ENCODE results near the gene STXBP2.
A peak's percentile ranks its signal among the peaks of the same experiment; 100 is the strongest.

Gene STXBP2

DNA sequence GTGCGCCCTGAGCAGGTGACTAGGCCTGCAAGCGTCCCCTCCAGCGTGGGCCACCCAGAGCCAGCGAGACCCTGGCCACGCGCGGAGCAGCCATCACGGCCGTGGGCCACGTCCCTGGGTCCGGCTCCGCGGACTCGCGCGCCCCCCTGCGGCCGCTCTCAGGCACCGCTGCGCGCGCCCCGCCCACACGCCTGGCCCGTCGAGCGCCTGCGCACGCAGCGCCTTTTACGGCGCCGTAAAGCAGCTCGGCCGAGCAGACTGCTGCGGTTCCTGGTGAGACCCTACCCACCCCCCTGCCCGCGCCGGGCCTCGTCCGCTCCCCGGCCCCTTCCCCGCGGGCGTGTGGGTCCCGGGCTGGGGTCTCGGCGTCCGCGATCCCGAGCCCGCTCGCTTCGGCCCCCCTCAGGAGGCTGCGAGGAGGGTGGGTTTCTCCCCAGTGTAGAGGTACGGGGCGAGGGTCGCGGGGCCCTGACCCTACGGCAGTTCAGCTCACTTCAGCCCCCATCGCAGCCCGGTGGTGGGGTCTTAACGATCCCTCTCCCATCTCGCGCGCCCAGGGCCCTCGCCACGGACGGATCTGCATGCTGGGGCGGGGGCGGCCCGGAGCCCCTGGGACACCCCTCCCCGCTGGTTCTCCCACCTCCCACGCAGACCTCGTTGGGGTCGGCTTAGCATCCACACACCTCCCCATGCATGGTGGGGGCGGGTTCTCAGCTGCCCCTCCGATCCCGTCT is 43.9 kb downstream of the STXBP2 start, which contains the start of gene TRAPPC5:
TSS of gene TRAPPC5 (plus strand) at position 228 of the 734 bp plus-strand sequence. CDS start 1,421 bp downstream, outside the sequence.
- TF ChIP-seq CTCF (IDR thresholded peaks at IDR 0.05; ENCODE audit: extremely low read depth, missing control alignments), result peak; percentile 96
- DNase-seq (ENCODE audit: low spot score), result peak; percentile 95

- TF ChIP-seq CTCF (IDR thresholded peaks at IDR 0.05; ENCODE audit: extremely low read depth, missing control alignments), result peak; percentile 30
- DNase-seq (ENCODE audit: low spot score), result peak; percentile 96
These were observed 44.6 kb downstream of the STXBP2 start for GRCh38 chr19:7681340-7682174.

DNA sequence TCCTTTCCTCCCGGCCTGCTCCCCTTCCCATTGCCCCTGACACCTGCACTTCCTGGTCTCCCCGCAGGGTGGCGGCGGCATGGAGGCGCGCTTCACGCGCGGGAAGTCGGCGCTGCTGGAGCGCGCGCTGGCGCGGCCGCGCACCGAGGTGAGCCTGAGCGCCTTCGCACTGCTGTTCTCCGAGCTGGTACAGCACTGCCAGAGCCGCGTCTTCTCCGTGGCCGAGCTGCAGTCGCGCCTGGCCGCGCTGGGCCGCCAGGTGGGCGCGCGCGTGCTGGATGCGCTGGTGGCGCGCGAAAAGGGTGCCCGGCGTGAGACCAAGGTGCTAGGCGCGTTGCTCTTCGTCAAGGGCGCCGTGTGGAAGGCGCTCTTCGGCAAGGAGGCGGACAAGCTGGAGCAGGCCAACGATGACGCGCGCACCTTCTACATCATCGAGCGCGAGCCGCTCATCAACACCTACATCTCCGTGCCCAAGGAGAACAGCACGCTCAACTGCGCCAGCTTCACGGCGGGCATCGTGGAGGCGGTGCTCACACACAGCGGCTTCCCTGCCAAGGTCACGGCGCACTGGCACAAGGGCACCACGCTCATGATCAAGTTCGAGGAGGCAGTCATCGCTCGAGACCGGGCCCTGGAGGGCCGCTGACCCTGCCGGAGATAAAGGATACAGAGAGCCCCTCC is 45.4 kb downstream of the STXBP2 start:
- no peak for TF ChIP-seq CTCF (IDR thresholded peaks at IDR 0.05; ENCODE audit: extremely low read depth, missing control alignments)
- DNase-seq (ENCODE audit: low spot score), result no peak

- no peak for DNase-seq (ENCODE audit: low spot score)
- no peak for TF ChIP-seq CTCF (IDR thresholded peaks at IDR 0.05; ENCODE audit: extremely low read depth, missing control alignments)
These were observed 48.9 kb downstream of the STXBP2 start for GRCh38 chr19:7685546-7686445.

DNA sequence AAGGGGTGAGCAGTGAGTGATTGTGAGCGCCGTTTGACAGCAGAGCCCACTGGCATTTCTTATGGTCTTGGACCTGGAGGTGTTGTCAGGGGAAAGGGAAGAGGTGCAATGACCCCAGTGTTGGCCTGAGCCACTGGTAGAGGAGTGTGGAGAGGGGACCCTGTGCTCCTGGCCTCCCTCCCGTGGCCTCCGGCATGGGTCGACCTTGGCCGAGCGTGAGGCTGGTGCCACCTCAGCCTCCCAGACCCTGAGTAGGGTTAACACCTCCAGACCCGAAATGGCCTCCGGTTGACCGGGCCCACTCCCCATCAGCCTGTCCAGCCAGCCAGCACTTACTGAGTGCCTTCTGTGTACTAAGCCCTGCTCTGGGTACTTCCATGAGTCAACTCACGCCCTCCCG is 50.3 kb downstream of the STXBP2 start:
- no peak for DNase-seq (ENCODE audit: low spot score)
- TF ChIP-seq CTCF (IDR thresholded peaks at IDR 0.05; ENCODE audit: extremely low read depth, missing control alignments), result no peak

GRCh38 chr19:7689165-7689564 is 52.3 kb downstream of the STXBP2 start:
- no peak for TF ChIP-seq CTCF (IDR thresholded peaks at IDR 0.05; ENCODE audit: extremely low read depth, missing control alignments)
- DNase-seq (ENCODE audit: low spot score), result no peak
